HG03060 (cell line): ENCODE data around the gene AMOTL2.

ENCODE experiments used
- ATAC-seq: cut with Tn5 transposase; IDR thresholded peaks from one replicate; pipeline ENCODE4 v1.9.1; 2021; ENCODE audit warnings: low read depth, moderate number of reproducible peaks; ENCODE audit not compliant: unreplicated experiment

The AMOTL2 gene

DNA sequence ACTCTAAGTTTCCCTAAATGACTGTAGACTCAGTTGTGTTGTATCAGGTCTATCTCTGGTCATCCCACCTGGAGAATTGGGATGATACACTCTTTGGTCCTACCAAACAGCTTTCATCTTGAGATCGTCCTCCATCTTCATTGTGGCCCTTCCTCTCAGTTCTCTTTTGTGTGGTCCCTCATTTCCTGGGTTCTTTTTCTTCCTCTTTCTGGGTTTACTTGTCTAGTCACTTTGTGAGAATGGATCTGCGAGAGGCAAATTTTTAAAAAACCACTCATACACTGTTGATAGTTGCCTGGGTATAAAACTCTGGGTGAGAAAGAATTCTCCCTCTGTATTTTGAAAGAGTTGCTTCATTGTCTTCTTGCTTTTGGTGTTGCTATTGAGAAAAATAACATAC lies 6.0 kb upstream of the AMOTL2 start:
- no peak for ATAC-seq

DNA sequence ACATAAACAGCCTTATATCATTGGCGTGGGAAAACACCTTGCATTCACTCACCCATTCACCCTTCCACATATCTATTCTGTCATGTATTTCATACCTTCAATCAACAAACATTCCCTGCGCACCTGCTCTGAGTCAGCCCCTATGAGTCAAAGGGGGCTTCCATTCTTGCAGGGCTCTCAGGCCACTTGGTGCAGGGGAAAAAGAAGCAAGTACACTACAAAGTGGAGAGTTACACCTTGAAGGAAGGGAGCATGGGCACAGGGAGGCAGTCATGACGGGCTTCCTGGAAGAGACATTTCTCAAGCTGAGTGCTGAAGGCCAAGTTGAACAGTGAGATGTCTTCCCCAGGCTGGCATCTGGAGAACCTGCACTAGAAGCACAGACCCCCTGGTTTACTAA lies 4.6 kb upstream of the AMOTL2 start:
- no peak for ATAC-seq

DNA sequence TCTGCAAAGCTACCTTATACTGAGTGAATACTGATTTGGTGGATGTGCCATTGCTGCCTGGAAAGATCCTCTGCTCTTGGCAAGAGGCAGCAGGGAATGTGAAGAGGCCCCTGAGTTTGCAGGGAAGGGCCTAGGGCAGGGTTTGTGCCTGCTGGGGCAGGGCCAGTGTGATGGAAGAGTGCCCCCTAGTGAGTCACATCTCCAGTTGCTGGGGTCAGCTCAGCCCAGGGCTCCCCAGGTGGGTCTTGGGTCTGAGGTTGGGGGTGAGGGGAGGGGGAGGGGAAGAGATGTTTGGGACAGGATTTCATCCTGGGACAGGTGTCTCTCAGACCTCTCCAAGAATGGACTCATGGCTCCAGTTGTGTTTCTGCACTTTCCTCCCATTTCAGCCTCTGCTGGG lies 4.1 kb upstream of the AMOTL2 start:
- ATAC-seq = no peak

DNA sequence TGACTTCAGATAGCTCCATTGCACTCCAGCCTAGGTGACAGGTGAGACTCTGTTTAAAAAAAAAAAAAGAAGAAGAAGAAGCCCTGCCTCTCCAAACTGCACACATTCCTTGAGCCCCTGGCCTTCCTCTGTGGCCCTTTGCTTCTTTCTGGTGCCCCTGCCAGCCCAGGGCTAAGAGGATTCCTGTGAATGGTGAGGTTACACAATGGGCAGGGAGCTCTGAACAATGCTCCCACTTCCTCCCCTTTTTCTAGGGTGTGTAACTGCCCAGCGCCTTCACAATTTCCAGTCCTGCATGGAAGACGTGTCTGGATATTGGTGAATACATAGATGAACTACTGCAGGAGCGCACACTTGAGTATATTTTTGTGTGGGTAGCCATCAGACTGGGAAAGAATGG lies 3.6 kb upstream of the AMOTL2 start:
- ATAC-seq = no peak

DNA sequence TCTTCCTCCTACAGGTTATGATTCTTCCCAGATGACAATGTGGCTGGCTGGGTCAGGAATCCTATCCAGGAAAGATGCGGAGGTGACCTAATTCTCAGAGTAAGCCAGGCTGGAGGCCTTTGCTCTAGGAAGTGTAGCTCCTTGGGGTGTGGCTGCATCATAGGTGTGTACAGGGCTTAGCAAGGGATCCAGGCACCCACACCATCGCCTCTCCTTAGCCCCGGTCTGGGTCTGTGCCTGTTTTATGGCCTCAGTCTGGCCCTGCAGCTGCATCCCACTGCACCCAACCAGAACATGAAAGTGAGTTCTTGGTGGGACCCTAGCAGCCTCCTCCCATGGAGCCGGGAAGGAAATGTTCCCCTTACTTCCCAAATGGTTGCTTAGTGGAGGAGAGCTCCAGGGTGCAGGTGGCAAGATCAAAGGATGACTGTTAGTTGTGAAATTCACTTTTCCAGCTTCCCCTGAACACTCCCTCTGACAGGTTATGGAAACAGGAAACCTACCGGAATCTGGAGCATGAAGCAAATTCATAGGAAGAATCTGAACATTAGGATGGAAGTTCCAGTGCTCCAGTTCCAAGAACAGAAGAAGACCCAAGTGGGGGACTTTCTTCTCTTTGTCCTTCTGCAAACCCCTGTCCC lies 2.7 kb upstream of the AMOTL2 start:
- no peak for ATAC-seq

DNA sequence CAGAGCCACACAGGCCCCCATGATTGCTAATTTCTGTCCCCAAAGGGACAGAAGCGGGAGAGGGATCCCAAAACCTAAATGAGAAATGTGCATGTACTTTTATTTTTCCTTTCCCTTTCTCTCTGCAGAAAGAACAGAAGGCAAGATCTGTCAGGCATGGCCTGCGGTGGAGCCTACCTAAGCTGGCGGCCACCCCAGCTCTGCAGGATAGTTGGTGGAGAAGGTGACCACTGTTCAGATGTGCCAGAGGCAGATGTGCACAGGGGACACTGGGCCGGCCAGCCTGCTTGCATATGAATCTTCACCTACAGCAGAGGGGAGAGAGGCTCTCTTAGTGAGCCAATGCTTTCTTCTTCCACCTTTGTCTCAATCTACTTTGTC lies 2.1 kb upstream of the AMOTL2 start:
- no peak for ATAC-seq

DNA sequence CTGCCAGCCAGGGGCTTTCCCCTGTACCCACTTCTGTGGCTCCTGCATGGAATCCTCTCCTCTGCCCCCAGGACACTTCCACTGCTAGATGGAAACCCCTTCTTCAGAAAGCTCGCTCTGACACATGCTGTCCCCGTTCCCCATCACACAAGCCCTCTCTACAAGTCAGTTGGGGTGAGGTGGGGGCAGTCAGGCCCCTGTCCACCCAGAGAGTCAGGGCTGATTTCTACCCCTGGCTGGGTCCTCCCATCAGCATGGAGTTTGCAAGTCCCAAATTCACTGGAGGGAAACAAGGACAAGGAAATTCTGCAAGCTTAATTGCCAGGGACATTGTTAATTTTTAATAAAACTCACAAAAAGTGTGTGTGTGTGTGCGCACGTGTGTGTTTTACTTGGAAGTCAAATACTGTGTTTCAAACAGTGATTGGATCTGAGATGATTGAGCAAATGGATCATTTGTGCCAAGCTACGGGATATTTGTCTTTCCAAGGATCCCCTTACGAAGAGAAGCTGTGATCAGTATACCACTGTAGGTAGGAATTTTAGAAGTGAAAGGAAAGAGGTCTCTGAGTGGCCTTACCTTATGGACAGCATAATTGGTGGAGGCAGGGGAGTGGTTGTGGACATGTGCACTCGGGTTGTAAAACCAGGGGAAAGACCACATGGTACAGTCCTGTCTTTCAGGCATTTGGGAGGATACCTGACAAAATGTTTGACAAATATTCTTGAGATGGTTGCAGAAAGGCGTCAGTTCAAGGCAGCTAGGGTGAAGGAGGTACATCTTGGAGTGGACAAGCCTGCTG lies 1.5 kb upstream of the AMOTL2 start:
- no peak for ATAC-seq

DNA sequence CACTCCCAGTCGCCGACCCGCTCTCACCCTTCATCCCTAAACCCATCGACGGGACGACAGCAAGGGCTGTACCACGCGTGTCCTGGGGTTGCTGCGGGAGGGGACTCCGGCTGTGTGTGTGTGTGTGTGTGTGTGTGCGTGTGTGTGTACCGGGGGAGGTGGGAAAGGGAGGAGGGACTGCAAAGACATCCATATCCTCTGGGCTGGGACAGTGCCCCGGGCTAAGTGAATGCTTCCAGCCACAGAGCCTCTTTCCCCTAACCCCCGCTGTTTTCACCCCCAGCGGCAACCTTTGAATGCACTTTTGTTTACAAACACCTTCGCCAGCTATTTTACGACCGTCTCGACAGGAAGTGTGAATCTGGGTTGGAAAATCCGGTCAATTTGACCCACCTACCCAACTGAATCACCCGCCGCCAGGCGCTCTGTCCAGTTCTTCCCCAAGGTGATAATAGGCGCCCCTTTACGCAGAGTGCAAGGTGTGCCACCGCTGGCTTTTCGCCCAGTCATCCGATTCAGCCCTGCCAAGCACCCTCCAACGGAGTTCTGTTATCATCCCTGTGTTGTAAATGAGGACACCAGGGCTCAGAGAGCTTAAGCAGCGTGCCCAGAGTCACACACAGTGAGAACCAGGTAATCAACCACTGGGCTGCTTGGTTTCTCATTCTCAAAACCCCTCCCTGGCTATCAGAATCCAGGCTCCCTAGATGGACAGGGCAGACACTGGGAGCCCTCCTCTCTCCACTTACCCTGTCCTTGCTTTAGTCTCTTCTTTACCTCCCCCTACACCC lies 739 bp upstream of the AMOTL2 start:
- ATAC-seq = no peak

DNA sequence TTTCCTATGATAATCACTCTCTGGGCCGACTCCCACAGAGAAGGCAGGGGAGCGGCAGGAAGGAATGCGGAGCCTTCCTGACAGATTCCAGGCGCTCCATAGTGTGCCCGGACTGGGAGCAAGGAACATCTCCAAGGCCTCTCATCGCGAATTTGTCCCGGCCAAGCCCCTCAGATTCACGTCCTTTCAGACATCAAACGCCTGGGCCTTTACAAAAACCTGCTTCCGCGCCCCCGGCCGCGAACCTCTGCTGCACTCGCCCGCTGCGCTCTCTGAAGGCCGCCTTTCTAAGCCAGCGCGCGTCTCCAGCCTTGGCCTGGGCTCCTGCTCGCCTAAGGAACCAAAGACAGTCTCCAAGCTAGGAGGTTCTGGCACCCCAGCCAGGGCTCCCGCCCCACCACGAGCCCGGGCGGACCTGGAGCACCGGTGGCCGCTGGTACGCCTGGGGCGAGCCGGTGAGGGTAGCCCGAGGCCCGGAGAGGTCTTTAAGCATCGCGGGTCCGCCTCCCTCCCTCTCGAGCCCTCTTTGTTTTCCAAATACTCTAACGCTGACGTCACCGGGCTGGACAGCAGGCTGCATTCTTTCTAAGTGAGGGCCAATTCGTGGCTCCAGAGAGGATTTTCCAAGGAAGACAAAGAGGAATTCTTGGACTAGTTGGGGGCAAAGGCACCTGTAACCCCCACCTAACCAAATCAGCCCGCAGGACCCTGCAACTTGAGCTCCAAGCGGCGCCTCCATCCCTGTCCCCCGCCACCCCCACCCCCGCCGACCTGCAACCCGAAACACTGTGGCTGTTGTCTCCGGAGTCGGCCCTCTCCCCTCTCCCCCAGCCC lies 759 bp downstream of the AMOTL2 start:
- no peak for ATAC-seq

DNA sequence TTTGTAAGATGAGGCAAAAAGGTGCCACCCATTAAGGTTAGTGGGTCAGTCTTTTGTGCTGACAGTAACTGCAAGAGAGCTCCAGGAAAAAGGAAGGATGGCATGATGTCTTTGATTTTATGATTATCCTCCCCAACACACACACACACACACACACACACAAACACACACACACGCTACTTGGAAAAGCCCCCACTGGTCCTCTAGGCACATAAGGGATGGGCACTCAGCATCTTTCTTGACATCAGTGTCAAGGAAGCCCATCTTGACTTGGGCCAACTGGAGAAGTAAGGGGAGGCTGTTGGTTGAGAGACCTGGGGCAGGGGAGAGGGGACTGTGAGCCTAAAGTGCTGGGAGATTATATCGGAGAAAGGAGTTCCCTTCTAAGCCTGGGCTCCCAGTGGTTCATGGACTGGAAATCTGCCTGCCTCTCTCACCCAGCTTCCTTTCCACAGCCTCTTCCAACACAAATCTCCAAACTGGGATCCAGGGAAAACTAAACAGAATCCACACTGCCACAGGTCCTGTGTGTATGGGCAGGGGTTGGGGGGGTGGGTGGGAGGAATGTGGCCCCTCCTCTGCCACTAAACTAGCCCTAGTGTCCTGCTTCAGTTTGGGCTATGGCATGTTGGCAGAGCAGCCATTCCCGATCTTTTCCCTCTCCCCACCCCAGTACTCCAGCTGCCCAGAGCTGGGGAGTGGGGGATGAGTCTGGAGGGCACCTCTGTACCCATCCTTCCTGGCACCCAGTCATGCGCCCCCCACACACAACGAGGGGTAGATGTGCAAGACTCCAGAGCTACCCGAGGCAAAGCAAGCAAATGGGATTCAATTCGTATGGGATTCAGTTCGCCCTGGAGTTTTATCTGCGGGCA lies 1.6 kb downstream of the AMOTL2 start:
- no peak for ATAC-seq

DNA sequence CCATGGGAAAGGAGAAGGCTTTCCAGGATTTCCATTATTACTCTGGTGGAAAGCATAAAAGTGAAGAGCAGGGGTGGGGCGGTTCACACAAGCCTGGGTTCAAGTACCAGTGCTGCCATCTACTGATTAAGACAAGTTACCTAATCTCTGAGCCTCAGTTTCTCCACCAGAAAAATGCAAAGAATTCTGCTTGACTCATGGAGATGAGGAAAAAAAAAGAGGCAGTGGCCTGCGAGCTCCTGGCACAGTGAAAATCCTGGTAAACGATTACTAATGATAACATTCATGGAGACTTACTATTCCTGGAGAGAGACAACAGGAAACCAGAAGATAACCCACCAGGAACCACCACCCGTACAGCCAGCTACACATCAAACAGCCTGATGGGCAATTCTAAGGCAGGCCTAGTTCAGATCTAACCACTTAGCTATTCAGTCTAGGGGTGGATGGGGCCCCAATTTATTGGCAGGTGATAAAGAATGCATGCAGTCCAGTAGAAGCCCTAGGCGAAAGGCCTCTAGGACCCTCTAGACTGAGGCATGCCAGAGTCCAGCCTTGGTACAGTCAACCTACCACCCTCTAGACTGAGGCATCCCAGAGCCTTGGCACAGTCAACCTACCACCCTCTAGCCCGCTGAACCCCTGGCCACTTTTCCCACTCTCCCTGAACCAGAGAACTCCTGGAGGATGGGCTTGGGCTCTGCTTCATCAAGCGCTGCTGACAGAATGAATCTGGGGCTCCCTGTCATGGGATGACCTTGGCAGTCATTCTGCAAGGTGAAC lies 2.5 kb downstream of the AMOTL2 start:
- ATAC-seq = no peak

DNA sequence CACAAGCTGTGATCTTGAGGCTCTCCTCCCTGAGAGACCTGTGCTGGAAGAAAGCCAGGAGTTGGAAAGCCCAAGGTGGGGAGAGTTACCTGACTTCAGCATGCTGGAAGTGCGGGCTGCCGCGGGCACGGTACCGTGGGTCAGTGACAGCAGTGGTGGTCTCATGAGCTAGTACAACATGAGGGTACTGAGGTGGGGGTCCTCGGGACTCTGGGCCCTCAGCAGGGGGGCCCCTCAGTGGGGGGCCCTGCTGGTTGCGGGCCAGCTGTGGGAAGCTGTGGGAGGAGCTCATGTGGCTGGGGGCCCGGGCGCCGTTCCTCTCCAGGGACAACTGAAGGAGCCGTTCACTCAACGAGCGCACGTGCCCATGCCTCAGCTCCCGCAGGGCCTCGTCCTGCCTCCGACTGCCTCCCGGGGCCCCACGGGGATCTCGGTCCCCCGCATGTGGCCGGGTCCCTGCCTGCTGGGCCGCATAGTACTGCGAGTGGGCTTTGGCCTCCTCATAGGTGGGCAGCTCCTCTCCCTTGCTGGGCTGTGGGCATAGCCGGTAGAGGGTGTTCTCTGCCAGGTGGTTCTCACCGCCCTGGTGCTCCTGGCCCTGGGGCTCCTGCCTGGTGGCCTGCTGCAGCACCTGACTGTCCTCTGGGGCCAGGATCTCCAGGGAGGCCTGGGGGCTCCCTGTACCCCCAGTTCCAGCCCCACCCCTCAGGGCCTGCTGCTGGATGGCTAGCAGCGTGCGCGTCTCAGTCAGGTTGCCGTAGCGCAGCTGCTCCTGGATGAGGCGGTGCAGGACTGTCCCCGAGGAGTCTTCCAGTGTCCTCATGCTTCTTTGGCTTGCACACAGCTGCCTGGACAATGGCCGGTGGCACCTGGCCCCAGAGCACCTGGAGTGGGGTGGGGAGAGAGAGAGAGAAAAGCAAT lies 3.4 kb downstream of the AMOTL2 start:
- no peak for ATAC-seq

DNA sequence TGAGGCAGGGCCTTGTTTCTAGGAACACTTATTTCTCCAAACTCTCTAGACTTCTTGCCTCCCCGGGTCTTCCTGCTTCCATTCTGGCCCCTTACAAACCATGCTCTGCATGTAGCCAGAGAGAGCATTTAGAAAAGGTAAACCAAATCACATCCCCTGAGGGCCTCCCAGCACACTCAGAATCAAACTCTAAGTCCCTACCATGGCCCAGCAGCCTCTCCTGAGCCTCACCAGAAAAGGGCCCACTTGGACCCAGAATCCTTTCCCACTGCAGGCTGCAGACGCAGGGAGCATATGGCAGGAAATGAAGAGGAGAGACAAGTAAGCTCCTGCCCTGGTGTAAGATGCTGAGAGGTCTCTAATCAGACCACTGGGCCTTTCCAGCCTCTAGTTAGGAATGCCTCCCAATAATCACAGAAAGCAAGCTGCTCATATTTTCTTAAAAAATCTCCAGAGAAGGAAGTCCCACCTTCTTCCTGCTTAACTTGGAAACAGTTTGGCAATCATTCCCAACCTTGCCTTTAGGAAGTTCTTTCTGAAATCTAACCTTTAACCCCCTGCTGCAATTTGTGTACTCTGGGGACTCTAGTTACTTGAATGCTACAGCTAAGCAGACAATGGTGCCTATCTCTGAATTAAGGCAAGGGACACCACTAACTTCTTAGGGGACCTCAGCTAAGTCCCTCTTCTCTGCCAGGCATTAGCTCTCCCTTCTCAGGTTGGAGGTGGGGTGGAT lies 4.2 kb downstream of the AMOTL2 start:
- ATAC-seq = no peak

DNA sequence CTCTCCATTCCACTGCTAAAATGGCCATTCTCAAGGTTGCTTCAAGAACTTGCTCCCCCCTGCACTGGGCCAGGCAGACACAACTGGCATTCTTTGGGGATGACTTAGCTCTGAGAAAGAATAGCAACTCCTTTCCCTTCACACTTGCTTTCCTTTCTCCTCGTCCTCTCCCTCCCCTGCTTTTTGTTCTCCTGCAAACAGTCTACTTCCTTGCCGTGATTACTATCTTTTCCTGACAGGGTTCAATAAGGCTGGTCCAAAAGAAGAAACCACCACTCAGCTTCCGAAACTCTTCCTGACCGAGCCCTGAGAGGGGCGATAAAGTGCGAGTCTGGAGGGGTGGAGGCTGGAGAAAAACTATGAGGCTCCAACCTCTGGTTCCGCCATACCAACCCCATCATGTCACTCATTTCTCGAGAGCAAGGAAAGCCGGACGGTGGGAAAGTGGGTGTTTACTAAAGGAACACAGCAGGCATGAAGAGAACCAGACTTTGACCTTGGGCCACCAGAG lies 5.0 kb downstream of the AMOTL2 start:
- ATAC-seq = no peak

DNA sequence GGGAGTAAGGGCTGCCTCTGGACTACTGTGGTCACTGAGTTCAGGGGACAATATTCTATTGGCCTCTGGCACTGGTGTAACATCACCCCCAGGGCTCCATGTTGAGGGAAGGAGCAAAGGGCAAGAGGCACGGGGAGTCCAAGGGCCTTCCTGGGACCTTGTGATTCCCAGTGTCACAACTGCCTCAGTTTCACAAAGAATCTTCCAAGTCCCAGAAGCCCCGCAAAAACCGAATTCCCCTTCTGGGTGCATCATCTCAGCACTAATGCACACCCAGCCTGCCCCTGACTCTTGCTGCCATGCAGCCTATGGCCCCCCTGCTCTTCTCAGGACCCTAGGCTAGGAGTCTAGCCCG lies 5.5 kb downstream of the AMOTL2 start:
- no peak for ATAC-seq

DNA sequence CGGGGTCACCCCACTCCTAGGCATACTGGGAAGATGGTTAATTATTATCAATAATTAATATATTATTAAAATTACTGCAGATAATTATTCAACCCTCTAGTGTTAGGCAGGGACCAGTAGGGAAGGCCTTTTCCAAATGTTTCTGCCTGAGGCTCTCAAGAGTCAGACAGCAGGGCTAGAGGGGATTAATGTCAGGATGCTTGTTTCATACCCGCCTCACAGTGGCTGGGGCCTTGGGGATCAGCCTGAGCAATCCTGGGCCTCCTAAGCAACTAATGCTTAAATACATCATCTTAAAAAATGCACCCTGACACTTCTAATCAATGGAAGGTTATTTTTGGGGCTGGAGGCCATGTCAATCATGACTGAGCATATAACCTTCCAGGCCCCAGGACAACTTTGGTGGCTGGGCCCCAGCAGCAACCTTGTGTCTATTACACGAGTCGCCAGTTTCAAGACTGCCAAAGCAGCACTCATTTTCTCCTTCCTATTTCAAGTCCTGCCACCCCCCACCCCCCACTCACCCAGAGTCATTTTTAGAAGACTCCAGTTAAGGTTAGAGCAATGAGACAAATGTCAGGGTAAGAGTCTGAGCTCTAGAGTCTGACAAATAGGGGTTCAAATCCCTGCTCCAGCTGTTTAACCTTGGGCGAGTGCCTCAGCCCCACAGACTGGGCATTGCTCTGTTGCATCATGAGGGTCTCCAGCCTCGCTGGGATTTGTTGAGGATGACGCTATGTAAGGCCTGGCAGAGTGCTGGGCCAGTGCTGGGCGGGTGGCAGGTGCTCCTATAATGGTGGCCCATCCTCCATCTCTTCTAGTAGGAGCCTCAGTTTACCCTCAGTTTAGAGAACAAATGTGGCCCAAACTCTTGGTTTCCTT lies 6.1 kb downstream of the AMOTL2 start:
- ATAC-seq = no peak
